GM12878 (cell line): ENCODE data around the gene SELENOH. TPM values are rescaled to one million over a fixed set of nuclear protein-coding genes. Genes with fewer than 3 reads are reported as not detected.

Source experiments
- ATAC-seq: fragments of 200-7000 bp; cut with Tn5 transposase; 3 replicates; pipeline ENCODE4 v1.9.1; 2020; ENCODE audit warnings: mild to moderate bottlenecking, moderate library complexity
- BruUV-seq: library from RNA; stranded (reverse); fragments of 400-500 nt; replicated peaks from 2 replicates; lab custom pipeline; 2021; lab: Mats Ljungman, UMichigan
- CTCF ChIA-PET: fragments of 300-600 bp; sonication (Branson Sonifier 250); formaldehyde crosslinking; extraction: SDS; loops from one replicate; lab custom pipeline; 2021; ENCODE audit warnings: inconsistent platforms; lab: Yijun Ruan, JAX
- POLR2A ChIA-PET: fragments of 350-600 bp; formaldehyde crosslinking; extraction: SDS; loops from one replicate; lab custom pipeline; 2021; ENCODE audit warnings: inconsistent platforms; lab: Charles Lee
- RAD21 ChIA-PET: fragments of 300-600 bp; sonication (Branson Sonifier 250); formaldehyde crosslinking; loops from one replicate; lab custom pipeline; 2023; ENCODE audit warnings: antibody characterized with exemption; ENCODE audit not compliant: unreplicated experiment; lab: Charles Lee
- SMC1A ChIA-PET: fragments of 300-600 bp; sonication (Branson Sonifier 250); formaldehyde crosslinking; loops from one replicate; lab custom pipeline; 2023; ENCODE audit not compliant: unreplicated experiment, uncharacterized antibody; lab: Charles Lee
- DNase-seq: peaks from one replicate; pipeline ENCODE4 v3.0.0-alpha.2; 2011; ENCODE audit warnings: low read depth, low spot score
- FAIRE-seq: peaks from 3 replicates; lab custom pipeline; 2011; peaks lifted over from hg19 to GRCh38; lab: Jason Lieb, UNC
- H2AFZ ChIP-seq: 2 replicates; pipeline ENCODE4 v1.6.0; 2011; ENCODE audit warnings: low read depth, low read length, control low read depth; ENCODE audit not compliant: control insufficient read depth
- H3K27ac ChIP-seq: 2 replicates; pipeline ENCODE4 v1.5.1; 2011; ENCODE audit warnings: control low read depth; ENCODE audit not compliant: control insufficient read depth, insufficient read depth
- H3K27me3 ChIP-seq, 2 experiments: replicated peaks in 1 of 2; 2 replicates each; pipeline versions ENCODE4 v1.6.0 to v1.6.1; 2011; ENCODE audit warnings: low read length in 1 of 2; ENCODE audit not compliant: control insufficient read depth in 2 of 2, insufficient read depth in 2 of 2
- H3K36me3 ChIP-seq, 2 experiments: 2 replicates each; pipeline ENCODE4 v1.5.1; 2011; ENCODE audit warnings: low read length in 1 of 2; ENCODE audit not compliant: control insufficient read depth in 2 of 2, insufficient read depth in 2 of 2
- H3K4me1 ChIP-seq: 2 replicates; pipeline ENCODE4 v1.6.1; 2011; ENCODE audit warnings: mild to moderate bottlenecking, low read length, moderate library complexity, mixed read lengths; ENCODE audit not compliant: control insufficient read depth, insufficient read depth
- H3K4me2 ChIP-seq: 2 replicates; pipeline ENCODE4 v1.6.0; 2011; ENCODE audit warnings: control low read depth; ENCODE audit not compliant: control insufficient read depth, insufficient read depth
- H3K4me3 ChIP-seq: fragments of 200-600 bp; sonication (generic); 2 replicates; pipeline ENCODE4 v1.5.1; 2016
- H3K79me2 ChIP-seq: 2 replicates; pipeline ENCODE4 v1.6.0; 2011; ENCODE audit warnings: low read length; ENCODE audit not compliant: control insufficient read depth, insufficient read depth
- H3K9ac ChIP-seq: 2 replicates; pipeline ENCODE4 v1.8.0; 2011; ENCODE audit warnings: low read length, control low read depth, mixed read lengths; ENCODE audit not compliant: control insufficient read depth, insufficient read depth
- H3K9me3 ChIP-seq: replicated peaks from 3 replicates; pipeline ENCODE4 v1.5.1; 2011; ENCODE audit warnings: mild to moderate bottlenecking, low read length; ENCODE audit not compliant: control insufficient read depth, insufficient read depth
- H4K20me1 ChIP-seq: 2 replicates; pipeline ENCODE4 v1.6.0; 2011; ENCODE audit not compliant: control insufficient read depth, insufficient read depth
- NFYA ChIP-seq: IDR thresholded peaks from 2 replicates; pipeline ENCODE4 v1.6.1; 2011; ENCODE audit warnings: low read depth, mild to moderate bottlenecking, low read length, improper control_type of control experiment, borderline replicate concordance
- PKNOX1 ChIP-seq: fragments of 450-650 bp; IDR thresholded peaks from 2 replicates; pipeline ENCODE4 v1.6.1; 2016; ENCODE audit warnings: mild to moderate bottlenecking
- PRDM15 ChIP-seq: fragments of 450-650 bp; formaldehyde crosslinking; IDR thresholded peaks from 2 replicates; pipeline ENCODE4 v1.4.0; 2020; ENCODE audit warnings: mild to moderate bottlenecking, moderate library complexity
- REST ChIP-seq: IDR thresholded peaks from 2 replicates; pipeline ENCODE4 v1.6.1; 2012; ENCODE audit warnings: mild to moderate bottlenecking, low read depth, low read length
- ZNF217 ChIP-seq: fragments of 450-650 bp; IDR thresholded peaks from 2 replicates; pipeline ENCODE4 v1.6.1; 2017; ENCODE audit warnings: antibody characterized with exemption, mild to moderate bottlenecking
- ZNF384 ChIP-seq: IDR thresholded peaks from 2 replicates; pipeline ENCODE4 v1.6.1; 2012; ENCODE audit warnings: low read depth, mild to moderate bottlenecking, low read length, improper control_type of control experiment, borderline replicate concordance
- ZNF687 ChIP-seq: fragments of 450-650 bp; IDR thresholded peaks from 2 replicates; pipeline ENCODE4 v1.6.1; 2017; ENCODE audit warnings: mild to moderate bottlenecking, moderate library complexity
- WGBS: methylation state at CpG from one replicate; pipeline ENCODE4 v1.1.6; 2016; ENCODE audit warnings: low lambda C conversion rate; ENCODE audit not compliant: insufficient replicate concordance, insufficient coverage; ENCODE audit errors: missing lambda C conversion rate; 5-methylcytosine and 5-hydroxymethylcytosine counted together
- in situ Hi-C: fragments of 300-500 bp; cut with MboI; formaldehyde crosslinking; loops from 9 replicates; pipeline ENCODE4 v1.14.3; 2018; ENCODE audit warnings: mixed read lengths
- intact Hi-C: fragments of 100-400 bp; cut with micrococcal nuclease; formaldehyde crosslinking; loops from one replicate; pipeline ENCODE4 v1.14.2; 2022; ENCODE audit not compliant: unreplicated experiment
- polyA plus RNA-seq, 11 experiments: library from polyadenylated mRNA; depleted of rRNA in 4 of 11; unstranded in 6 of 11; stranded (reverse) in 5 of 11; fragments of >200 nt; fragmentation: Nextera tagmentation in 4 of 11; fragmentation: Illumina TruSeq in 1 of 11; extraction: Ambion mirVana in 4 of 11; extraction: Trizol in 1 of 11; gene quantifications; 1 replicate in 1 of 11; 2 replicates in 10 of 11; pipeline versions ENCODE4 v1.2.1 to v1.2.3, GENCODE V29; 2011 to 2016; ENCODE audit warnings: inconsistent platforms in 2 of 11, missing spikeins in 2 of 11, low read depth in 1 of 11
- total RNA-seq, 4 experiments: library from RNA; depleted of rRNA in 3 of 4; stranded (reverse); fragments of >200 nt in 3 of 4; fragmentation: Illumina TruSeq in 1 of 4; extraction: Trizol in 1 of 4; gene quantifications; 2 replicates each; pipeline versions ENCODE4 v1.2.1 to v1.2.3, GENCODE V29; 2013 to 2021

SELENOH gene
- total and polyA plus RNA-seq, 10 of the 15 experiments (the other 5 are each of a cell fraction or from before 2014, with no cell fraction given) = 20.3 to 458 (median 200) TPM

GRCh38 chr11:57787920-57788702 is 46.8 kb downstream of the SELENOH start:
- Histone ChIP-seq H3K4me2 (peak overlapping the region; percentile 77), H3K27ac (peak overlapping the region; percentile 78), H2AFZ (no peak overlapping the region), H3K9ac (peak overlapping the region; percentile 46), H3K4me3 (no peak overlapping the region), H4K20me1 (no peaks in the 10 kb centered on the region), H3K9me3 (no peaks in the 10 kb centered on the region), H3K4me1 (peaks cover 55% of the 10 kb centered on the region), H3K36me3 (peaks cover 2 to 4% of the 10 kb centered on the region in 2 experiments; a peak in 2 of 4 replicates), H3K79me2 (peaks cover 82% of the 10 kb centered on the region), H3K27me3 (no peaks in the 10 kb centered on the region)
- WGBS = 70% methylated on average over 6 of the region's 6 CpGs
- CTCF ChIA-PET = interaction anchor here (1.1 to 6.3 kb wide), 5 partner anchors 9 to 37 kb away, joined by 4 to 62 read pairs (median 15); partner anchors contain the start of genes BTBD18 and CTNND1
- DNase-seq (peak; percentile 70), FAIRE-seq (no peak), ATAC-seq (peak; percentile 55)
- SMC1A ChIA-PET = interaction anchor here (0.6 to 13.0 kb wide), 8 partner anchors 9 to 46 kb away, joined by 3 to 197 read pairs (median 5); partner anchors contain the start of genes CTNND1 and SELENOH
- POLR2A ChIA-PET = interaction anchor here (0.8 to 2.6 kb wide), 6 partner anchors 8 to 27 kb away, joined by 3 to 12 read pairs (median 7); partner anchors contain the start of gene CTNND1
- RAD21 ChIA-PET = interaction anchor here (0.8 to 6.2 kb wide), 7 partner anchors 10 to 143 kb away, joined by 3 to 73 read pairs (median 3); partner anchors contain the start of gene CTNND1
- in situ Hi-C loops (no loop called here), intact Hi-C loops (loop anchor here (10.0 kb wide), 1 partner anchor 223 kb away; the partner anchor contains the start of gene UBE2L6)
- TSS peak; percentile 84 for BruUV-seq
- TF ChIP-seq REST = no peak
- no peak for TF ChIP-seq PKNOX1
- peak; percentile 78 for TF ChIP-seq ZNF687
- TF ChIP-seq ZNF217 = no peak
- TF ChIP-seq PRDM15 (CRISPR knock-in tag) = no peak
- TF ChIP-seq ZNF384 = no peak
- no peak for TF ChIP-seq NFYA
